ENCODE results near the gene KCNT2.

Gene KCNT2

DNA sequence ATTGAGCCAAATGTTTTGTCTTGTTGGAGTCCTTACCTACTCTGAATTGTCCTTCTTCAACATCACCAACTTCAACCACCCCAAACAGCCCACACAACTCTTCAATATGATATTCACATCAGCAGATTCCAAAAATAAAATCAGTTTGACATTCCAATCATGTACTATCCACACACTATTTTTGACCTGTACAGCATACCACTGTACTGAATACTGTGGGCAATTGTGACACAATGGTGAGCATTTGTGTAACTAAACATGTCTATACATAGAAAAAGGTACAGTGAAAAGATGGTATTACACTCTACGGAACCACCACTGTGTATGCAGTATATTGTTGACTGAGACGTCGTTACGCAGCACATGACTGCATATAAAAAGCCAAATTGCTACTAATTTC is 223.1 kb downstream of the KCNT2 start:
- DNase-seq: no peak

GRCh38 chr1:196382383-196382782 is 225.9 kb downstream of the KCNT2 start:
- no peak for DNase-seq

GRCh38 chr1:196381544-196381943 is 226.7 kb downstream of the KCNT2 start:
- no peak for DNase-seq

DNA sequence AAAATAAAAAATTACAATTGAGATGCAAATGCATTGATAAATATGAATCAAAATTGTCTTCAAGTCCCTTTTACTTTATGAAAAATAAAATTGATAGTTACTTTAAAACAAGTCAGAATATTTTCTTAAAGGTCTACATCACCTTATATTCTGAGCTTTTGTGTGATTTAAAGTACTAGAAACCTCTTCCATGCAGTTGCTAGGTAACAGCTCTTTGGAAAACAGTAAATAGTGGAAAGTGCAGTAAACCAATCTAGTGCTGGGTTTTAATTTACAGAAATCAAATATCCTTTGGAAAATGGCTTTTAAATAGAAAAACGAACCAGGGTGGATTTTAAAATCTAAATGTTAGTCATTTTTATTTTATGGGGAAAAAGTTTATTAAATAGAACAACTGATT is 227.9 kb downstream of the KCNT2 start:
- DNase-seq: no peak

- no peak for DNase-seq
These were observed 230.4 kb downstream of the KCNT2 start for GRCh38 chr1:196377811-196378210.

DNA sequence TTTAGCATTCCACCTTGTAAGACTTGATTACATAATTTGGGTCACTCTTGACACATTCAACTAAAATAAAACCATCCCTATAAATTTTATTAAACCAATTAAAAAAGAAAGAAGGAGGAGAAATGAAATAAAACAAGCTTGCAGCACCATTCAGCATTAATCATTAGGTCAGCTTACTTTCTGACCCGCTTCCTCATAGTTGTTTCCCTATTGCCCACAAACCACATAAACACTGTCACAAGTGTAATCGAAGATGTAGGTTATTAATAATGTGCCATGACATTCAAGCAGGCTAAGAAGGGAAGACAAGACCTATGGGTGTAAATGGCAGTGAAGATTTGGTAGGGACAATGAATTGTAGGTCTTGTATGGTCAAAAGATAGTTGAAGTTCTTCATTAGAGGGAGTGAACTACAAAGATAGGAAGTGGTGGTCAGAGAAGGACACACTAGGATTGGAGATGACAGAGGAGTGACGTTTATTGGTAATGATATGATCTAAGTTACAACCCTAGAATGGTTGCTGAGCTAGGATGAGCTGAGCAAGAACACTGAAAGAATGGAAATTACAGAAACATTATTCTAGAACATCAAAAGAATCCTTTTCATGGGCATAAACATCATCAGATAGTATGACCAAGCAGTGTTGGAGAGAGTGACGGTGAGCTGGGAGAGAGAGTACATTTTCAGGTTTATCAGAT is 231.5 kb downstream of the KCNT2 start:
- DNase-seq: no peak

DNA sequence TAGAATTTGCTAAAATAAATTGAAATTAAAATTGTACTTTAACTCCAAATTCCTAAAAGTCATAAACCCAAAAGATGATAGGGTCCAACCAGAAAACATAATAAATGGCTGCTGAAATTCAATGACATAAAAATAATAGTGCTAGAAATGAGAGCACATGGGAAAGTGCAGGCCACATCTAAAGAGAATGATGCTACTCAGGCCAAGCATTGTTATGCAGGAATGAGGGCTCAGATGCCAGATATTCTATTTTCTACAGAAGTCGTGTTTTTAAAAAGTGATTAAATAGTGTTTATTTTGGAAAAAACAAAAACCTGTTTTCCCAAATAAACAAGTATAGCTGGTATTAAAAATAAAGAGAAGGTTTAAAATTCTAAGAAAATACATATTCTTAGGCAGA is 234.4 kb downstream of the KCNT2 start:
- DNase-seq: no peak

GRCh38 chr1:196372896-196373536 is 235.2 kb downstream of the KCNT2 start:
- peak in 1 of 2 donors; percentile 22 for DNase-seq

DNA sequence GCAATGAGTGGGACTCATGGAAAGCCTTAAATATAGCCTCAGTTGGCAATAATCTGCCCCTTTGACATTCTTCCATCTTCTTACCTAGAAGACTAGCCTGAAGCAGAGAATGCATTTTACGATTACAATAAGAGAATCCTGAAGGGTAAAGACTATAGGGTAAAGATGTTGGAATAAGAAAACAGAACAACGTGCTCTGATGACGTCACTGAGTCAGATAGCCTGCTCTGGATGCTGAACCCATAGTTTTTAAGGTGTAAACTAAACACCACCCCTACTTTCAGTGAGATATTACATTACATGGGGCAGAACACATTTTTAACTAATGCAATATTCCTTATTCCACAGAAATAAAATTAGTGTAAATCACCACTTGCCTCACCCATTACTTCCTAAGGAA is 240.4 kb downstream of the KCNT2 start:
- DNase-seq: no peak

- no peak for DNase-seq
These were observed 241.3 kb downstream of the KCNT2 start for GRCh38 chr1:196366817-196367495.

GRCh38 chr1:196361112-196361714 is 247.0 kb downstream of the KCNT2 start:
- no peak for DNase-seq

DNA sequence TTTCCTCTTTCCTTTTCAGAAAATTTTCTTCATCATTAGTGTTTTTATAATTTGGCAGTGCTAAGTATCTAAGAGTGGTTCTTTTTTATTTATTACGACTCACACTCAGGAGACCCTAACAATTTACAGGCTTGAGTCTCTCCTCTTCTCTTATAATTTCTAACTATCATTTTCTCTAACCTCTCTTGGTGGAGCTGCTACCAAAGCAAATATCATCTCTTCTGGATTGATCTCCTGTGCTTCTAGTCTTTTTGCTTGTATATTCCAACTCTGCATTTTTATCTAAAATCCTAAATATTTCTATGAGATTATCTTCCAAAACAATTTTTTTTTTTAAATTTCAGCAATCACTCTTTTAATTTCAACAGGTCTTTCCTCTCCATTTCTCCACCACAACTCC is 250.3 kb downstream of the KCNT2 start:
- DNase-seq: no peak

DNA sequence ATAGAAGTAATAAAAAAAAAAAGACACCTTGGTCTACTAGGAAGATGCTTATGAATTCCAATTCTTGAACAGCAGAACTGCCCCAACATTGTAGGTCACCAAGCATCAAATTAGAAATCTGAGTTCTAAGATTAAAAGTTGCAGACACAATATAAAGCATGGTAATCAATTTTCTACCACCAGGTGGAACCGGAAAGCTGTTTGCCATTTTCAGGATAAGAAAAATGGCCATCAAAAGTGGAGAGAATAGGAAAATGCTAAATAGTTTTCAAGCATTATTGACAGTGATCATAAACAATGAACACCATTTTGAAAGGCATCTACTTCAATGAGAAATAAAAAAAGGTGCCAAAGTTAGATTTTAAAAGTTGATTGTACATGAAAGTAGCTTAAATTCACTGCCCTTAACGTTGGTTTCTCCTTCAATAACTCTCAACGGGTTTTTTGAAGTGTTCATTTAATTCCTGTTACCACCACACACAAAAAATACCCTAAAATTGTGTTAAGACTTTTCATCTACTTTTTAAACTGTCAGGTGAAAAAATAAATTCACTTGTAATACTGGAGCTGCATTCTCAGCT is 252.9 kb downstream of the KCNT2 start:
- no peak for DNase-seq

GRCh38 chr1:196344453-196344852 is 263.8 kb downstream of the KCNT2 start:
- no peak for DNase-seq

GRCh38 chr1:196324345-196324744 is 283.9 kb downstream of the KCNT2 start:
- no peak for DNase-seq

- DNase-seq: no peak
These were observed 284.4 kb downstream of the KCNT2 start for GRCh38 chr1:196323869-196324268.

- DNase-seq: no peak
These were observed 288.9 kb downstream of the KCNT2 start for GRCh38 chr1:196319301-196319700.

DNA sequence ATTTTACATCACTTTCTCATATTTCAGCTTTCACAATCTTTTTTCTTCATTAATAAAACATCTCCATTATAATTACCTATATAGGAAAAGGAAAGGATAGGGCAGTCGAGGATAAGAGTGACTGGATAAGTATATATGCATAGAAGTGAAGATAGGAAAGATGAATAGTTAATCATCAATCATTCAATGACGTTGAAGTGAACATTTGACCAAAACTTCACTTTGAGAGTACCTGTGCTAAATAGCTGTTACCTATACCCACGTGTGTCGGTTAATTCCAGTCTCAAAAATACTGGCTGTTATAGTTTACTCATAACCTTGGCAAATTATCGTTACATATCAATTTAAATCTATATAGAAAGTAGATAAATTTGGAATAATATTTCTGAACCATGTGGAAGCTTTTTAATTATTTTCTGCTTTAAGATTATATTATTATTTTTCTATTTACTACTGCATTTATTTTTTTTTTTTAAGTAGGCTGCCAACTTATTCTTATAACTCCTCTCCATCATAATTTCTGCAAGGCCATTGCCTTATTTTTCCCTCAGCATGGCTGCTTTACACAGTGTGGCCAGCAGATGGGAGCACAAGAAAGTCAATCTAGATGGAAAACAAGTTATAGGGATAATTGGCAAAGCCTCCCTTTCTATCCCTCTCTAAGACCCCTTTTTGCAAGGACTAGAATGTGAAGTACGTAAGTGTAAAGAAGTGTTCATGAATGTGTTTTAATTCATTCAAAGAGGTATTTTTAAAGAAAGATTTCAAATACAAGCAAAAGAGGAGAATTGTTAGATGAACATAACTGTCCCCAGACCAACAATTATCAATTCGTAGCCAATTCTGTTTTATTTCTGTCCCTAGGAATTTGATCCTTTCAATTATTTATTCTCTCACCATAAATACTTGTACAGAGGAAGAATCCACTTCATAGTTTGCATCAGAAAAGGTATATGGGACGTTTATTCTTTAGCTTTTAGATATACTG is 290.4 kb downstream of the KCNT2 start:
- no peak for DNase-seq

- no peak for DNase-seq
These were observed 295.5 kb downstream of the KCNT2 start for GRCh38 chr1:196312739-196313138.

DNA sequence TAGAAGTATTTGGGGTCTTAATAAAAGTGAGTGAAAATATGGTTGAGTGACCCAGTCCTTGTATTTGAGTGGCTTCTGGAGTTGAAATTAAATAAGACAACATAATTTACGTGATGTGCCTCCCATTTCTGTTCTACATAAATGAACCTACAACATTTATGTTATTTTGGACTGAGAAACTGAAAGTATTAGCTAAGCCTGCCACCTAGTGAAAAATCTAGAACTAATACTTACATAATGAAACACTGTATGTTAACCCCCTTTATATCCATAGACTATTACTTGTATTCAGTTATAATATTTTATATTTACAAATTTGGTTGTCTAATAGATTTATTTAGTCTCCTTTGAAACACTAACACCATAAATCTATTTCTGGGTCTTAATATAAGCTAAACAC is 298.9 kb downstream of the KCNT2 start:
- no peak for DNase-seq

GRCh38 chr1:196308176-196308575 is 300.1 kb downstream of the KCNT2 start:
- DNase-seq: no peak

DNA sequence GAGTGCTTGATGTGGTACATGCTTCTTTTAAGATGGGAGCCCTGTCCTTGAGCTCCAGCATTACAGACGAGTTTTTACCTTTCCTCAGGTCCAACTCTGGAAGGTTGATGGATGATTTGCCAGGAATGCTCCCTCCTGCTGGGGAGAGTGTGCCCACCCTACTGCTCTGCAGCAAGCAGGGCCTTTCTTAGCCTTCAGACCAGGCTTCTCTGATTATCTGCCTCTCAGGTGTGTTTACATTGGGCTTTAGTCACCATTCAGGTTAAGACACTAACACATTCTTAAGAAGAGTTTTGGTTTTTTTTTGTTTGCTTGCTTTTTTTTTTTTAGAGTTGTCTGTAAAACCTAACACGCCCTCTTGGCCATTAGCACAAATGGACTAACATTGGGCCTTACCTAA is 301.8 kb downstream of the KCNT2 start:
- DNase-seq: no peak
